ENCODE measurements around the gene SMC1A.
"Not testable (repeated sequence)": the region's sequence is repeated elsewhere in the genome, so short reads cannot be mapped to it uniquely, and the experiment has no call there.

SMC1A gene

DNA sequence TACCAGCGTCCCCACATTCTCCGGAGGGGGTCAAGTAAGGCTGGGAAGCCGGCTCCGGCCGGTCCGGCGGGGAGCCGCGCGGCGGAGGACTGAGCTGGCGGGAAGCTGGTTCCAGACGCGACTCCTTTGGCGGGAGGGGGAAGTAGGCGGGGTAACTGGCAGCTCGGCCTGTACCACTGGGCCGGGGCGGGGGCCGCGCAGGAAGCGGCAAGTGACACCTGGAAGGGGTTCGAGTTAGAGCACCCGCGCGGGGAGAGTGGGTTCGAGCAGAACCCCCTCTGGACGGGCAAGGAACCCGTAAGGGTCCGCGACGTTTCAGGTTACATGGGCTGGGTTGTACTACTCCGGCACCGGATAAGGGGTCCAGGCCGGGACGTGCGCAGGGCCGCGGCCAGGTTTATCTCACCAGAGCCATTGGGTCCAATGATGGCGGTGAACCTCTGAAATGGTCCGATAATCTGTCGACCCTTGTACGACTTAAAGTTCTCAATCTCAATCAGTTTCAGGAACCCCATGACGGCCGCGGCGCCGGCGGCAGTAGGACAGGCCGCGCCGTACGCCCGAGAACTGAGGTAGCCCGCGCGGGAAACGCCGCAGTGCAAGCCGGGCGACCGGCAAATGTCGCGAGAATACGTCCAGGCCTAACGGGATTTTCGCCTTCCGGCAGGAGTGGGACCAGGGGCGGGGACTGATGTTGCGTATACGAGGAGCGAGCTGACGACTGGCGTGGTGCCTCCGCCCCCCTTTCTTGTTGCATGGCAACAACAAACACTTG is at the start of gene SMC1A:
TSS of gene SMC1A (minus strand) at position 569 of the 775 bp plus-strand sequence. CDS start at position 515, 54 bp downstream.
- DNase-seq: peak; percentile 92 to 93

DNA sequence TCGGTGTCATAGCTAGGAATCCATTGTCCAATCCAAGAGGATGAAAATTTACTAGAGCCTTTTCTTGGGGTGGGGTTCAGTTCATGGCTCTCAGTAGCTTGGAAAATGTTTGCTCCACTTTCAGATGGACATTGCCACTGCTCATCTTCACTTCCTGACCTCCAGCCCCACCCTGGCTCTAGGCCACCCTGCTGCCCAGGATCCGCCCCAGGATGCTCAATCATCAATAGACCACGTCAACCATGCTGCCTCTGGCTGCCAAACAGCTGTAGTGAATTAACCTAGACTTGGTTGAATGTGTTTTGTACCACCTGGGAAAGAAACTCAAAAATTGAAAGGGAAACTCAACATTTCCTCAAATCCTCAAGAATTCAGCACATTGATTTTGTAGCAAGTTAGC is 48.9 kb upstream of the SMC1A start:
- DNase-seq: no peak

- not testable (repeated sequence) for DNase-seq
Measured at GRCh38 chrX:53468659-53469058, 46.2 kb upstream of the SMC1A start.

GRCh38 chrX:53458082-53458481 is 35.6 kb upstream of the SMC1A start:
- DNase-seq: no peak

GRCh38 chrX:53456254-53456653 is 33.8 kb upstream of the SMC1A start:
- DNase-seq: no peak

DNA sequence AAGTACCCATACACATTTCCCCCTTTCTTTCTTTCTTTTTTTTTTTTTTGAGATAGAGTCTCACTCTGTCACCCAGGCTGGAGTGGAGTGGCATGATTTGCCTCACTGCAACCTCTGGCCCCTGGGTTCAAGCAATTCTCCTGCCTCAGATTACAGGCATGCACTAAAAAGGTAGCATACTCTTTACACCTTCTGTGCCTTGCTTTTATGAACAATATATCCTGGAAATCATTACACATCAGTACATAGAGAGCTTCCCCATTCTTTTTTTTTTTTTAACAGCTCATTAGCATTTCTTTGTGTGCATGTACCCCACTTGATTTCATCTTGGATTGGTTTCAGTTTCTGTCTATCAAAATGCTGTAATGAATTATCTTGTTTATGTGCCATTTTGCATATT is 30.4 kb upstream of the SMC1A start:
- DNase-seq: no peak

DNA sequence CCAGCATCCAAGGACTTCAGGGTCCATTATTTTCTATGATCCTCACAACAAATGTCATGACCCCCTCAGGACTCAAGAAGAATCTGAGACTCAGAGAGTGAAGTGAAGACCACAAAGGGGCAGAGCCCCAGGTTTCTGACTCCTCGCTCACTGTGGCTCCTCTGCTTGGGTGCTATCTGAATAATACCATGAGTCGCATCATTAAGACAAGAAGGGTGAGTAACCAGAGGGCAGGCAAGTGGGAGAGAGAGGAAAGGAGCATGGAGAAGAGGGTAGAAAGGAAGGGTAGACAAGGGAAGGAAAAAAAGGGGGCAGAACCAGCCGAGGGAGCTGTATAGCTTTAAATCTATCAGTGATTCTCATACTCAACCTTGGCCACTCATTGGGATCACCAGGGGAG is 27.2 kb upstream of the SMC1A start:
- no peak for DNase-seq

DNA sequence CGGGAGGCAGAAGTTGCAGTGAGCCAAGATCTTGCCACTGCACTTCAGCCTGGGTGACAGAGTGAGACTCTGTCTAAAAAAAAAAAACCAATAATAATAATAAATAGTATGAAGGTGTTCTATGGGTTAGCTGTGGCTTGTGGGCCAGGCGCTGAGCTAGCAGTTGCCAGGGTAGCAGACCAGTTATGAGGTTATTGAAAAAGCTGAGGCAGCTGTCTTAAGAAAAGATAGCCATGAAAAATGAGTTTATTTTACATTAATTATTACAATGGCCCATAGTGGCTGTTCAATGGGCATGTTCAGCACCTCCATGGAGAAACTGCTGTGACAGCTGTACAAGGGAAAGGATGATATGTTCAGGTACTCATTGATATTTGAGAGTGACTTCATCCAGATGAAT is 25.0 kb upstream of the SMC1A start:
- no peak for DNase-seq

DNA sequence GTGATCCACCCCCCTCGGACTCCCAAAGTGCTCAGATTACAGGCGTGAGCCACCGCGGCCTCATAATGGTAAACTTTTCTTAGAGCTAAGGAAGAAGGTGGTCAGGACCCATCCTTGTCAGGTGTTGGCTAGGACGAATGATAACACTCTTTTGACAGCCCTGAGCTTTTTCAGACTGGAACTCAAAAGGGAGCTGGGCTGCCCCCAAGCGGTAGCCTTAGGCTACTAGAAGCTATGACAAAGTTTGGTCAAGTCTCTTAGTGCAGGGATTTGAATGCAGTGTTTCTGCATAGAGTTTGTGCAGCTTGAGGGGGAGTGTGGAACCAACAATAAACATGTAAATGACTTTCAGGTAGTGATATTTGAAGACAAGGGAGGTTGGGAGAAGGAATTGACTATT is 23.5 kb upstream of the SMC1A start:
- DNase-seq: peak in 1 of 2 experiments; percentile 20

DNA sequence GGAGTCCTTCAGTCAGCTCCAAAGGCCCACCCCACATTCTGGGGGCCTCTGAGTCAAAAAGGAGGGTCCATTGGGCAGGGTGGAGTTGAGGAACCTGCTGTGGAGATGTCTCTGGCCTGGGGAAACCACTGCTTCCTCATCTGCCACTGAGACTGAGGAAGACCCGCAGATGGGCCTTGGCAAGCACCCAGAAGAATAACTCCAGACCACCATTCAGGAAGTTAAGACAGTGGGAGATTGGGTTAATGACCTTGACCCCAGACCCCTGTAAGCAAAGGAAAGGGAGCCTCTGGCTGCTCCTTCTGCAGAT is 19.8 kb upstream of the SMC1A start:
- no peak for DNase-seq

DNA sequence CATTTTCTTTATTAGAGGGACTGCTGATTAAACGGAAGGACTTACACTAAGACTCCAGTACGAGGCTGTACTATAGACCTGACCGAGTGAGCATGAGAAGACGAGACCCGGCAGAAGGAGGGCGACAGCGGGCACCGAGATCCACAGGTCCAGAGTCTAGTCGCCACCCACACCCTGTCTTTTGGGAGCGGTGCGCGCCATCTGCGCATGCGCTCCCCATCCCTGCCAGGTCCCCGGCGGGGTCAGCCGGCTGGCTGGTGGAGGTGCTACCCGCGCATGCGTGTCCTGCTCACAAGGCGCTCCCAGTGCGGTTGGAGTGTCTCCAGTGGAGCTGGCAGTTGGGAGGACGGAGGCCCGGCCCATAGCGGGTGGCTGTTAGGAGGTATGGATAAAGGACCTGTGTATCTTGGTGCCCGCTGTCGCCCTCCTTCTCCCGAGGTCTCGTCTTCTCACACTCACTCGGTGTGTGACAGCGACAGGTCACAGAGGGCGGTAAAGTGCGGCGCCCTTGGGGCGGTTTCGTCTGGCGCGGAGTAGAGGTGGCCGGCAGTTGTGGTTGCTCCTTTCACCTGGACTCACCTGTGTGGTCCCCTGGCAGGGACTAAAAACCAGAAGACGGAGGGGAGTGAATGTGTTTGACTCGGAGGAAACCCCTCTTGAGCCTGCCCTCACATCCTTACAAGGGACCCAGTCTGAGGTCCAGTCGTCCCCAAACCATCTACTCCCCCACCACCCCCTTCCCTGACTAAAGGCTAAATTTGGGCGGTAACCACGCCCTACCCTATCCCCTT is 19.3 kb upstream of the SMC1A start:
- peak; percentile 68 to 79 for DNase-seq

- DNase-seq: no peak
Measured at GRCh38 chrX:53440621-53441517, 18.4 kb upstream of the SMC1A start.

DNA sequence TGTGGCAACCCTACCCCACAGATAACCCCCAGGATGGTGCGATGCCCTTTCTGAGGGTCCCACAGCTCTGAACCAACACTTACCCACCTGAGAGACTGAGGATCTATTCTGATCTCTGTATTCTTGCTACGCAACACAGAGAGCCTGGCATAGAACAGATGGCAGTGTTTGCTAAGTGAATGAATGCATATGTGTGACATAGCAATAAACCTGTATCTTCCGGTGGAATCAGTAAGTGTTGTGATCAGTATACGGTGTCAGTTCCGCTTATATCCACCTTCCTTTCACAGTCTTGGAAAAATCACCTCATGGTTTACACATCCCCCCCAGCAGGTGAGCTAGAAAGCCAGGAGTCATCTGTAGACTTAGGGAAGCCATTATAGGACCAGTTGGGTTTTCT is 17.6 kb upstream of the SMC1A start:
- DNase-seq: no peak

GRCh38 chrX:53438832-53439230 is 16.4 kb upstream of the SMC1A start:
- DNase-seq: no peak

- no peak for DNase-seq
Measured at GRCh38 chrX:53438174-53438831, 15.8 kb upstream of the SMC1A start.

DNA sequence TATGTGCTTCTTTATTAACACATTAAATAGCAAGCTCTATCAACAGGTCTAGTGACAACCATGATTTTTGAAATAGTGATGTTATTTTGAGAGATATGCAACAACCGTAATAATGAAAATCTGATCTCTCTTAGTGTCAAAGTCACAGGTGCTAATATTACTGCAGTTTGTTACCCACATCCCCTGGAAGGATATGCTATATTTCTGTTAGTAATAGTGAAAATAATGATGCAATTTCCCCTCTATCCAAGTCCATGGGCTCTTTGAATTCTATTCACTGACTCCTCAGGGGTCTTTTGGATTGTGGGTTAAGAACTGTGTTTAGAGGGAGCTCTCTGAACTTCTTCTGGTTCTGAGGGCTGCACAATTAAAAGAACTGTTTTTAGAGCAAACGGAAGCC is 14.8 kb upstream of the SMC1A start:
- no peak for DNase-seq

GRCh38 chrX:53435997-53436396 is 13.5 kb upstream of the SMC1A start:
- DNase-seq: peak; percentile 55 to 59

- DNase-seq: peak; percentile 60 to 82
Measured at GRCh38 chrX:53433651-53434639, 11.5 kb upstream of the SMC1A start, which contains the start of gene HSD17B10. HSD17B10 (minus strand) TSS chrX:53434370; CDS start chrX:53434345, 25 bp downstream.

DNA sequence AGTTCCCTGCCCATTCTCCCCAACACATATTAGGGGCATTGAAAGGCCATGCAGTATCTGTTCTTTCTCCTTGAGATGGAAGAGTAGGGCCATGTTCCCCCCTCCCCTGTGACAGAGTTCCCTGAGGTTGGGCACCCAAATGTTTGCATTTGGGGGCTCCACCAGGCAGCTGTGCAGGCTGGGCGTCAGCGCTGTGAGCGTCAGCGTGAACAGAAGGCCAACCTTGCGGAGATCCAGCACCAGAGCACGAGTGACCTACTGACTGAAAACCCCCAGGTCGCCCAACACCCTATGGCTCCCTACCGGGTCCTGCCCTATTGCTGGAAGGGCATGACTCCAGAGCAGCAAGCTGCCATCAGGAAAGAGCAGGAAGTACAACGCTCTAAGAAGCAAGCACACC is 7.8 kb upstream of the SMC1A start:
- no peak for DNase-seq

DNA sequence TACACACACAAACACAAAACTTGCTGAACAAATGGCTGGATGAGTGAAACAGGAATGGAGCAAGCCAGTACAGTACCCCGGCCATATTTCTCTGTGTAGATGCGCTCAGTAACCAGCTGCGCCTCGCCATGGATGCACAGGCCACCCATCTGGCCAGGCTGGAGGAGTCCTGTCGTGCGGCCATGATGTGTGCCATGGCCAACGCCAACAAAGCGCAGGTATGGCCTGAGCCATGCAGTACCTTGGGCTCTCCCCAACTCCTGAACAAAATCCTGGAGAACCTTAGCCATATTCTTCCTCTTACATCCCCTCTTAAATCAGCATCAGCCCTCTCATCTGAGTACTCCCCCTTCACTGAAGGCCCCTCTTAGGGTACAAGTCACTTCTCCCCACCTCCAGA is 7.3 kb upstream of the SMC1A start:
- DNase-seq: no peak

DNA sequence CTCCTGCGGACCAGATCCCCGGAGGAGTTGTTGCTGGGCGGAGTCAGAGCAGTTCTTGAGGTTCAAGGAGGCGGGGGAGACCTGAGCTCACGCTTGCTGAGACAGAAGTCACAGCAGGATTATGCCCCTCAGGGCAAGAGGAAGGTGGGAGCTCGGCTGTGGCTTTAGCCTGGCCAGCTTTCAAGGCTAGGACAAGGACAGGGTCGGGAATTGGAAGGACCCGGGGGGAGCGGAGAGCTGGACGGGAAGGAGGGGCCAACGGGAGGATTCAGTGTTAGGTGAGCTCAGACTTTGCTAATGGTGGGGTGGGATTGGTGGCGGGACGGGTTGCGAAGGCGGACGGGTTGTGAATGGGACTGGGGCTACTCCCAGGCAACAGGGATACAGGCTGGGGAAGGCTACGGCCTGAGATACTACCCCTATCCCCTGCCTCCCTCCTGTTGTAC is 430 bp upstream of the SMC1A start, which contains the start of gene RIBC1:
TSS of gene RIBC1 (plus strand) at position 13 of the 446 bp plus-strand sequence. CDS start 3,404 bp downstream, outside the sequence.
- peak in 1 of 2 experiments; percentile 16 for DNase-seq

Measured in NCI-H1930 (cell line).